Neural progenitor cell (in vitro differentiated cells): ENCODE measurements around the gene SMPDL3A. TPM values are rescaled to one million over a fixed set of nuclear protein-coding genes. Genes with fewer than 3 reads are reported as not detected.

ENCODE experiments used
- DNase-seq: peaks from one replicate; pipeline ENCODE4 v3.0.0-alpha.2; 2016; ENCODE audit warnings: low spot score
- H2AFZ ChIP-seq: fragments of 200-600 bp; sonication (generic); replicated peaks from 2 replicates; pipeline ENCODE4 v1.6.1; 2016; ENCODE audit warnings: antibody characterized with exemption
- H3F3A ChIP-seq: fragments of 200-600 bp; sonication (generic); 2 replicates; pipeline ENCODE4 v1.6.1; 2016; ENCODE audit warnings: antibody characterized with exemption, low read depth
- H3K27ac ChIP-seq: fragments of 200-600 bp; sonication (generic); 2 replicates; pipeline ENCODE4 v1.5.1; 2016; ENCODE audit warnings: mild to moderate bottlenecking
- H3K27me3 ChIP-seq: fragments of 200-600 bp; sonication (generic); 2 replicates; pipeline ENCODE4 v1.6.1; 2016; ENCODE audit warnings: mild to moderate bottlenecking, moderate library complexity
- H3K36me3 ChIP-seq: fragments of 200-600 bp; sonication (generic); 2 replicates; pipeline ENCODE4 v1.5.1; 2016
- H3K4me1 ChIP-seq: fragments of 200-600 bp; sonication (generic); 2 replicates; pipeline ENCODE4 v1.6.1; 2016; ENCODE audit warnings: mixed run types
- H3K4me2 ChIP-seq: fragments of 200-600 bp; sonication (generic); 2 replicates; pipeline ENCODE4 v1.6.1; 2016
- H3K4me3 ChIP-seq: fragments of 200-600 bp; sonication (generic); 2 replicates; pipeline ENCODE4 v1.5.1; 2016
- H3K79me2 ChIP-seq: fragments of 200-600 bp; sonication (generic); 2 replicates; pipeline ENCODE4 v1.6.1; 2016; ENCODE audit warnings: low read depth
- H3K9ac ChIP-seq: fragments of 200-600 bp; sonication (generic); 2 replicates; pipeline ENCODE4 v1.6.1; 2016
- H3K9me3 ChIP-seq: fragments of 200-600 bp; sonication (generic); 2 replicates; pipeline ENCODE4 v1.5.1; 2016; ENCODE audit warnings: low read depth
- H4K20me1 ChIP-seq: fragments of 200-600 bp; sonication (generic); 2 replicates; pipeline ENCODE4 v1.6.1; 2016; ENCODE audit warnings: low read depth
- H3K27ac Mint-ChIP-seq: 3 replicates; pipeline ENCODE4 v1.8.0; 2021; ENCODE audit warnings: mixed read lengths
- H3K27me3 Mint-ChIP-seq: 2 replicates; pipeline ENCODE4 v1.8.0; 2022; ENCODE audit warnings: low read depth, mild to moderate bottlenecking, inconsistent platforms, moderate library complexity, mixed read lengths; ENCODE audit not compliant: insufficient read depth
- H3K36me3 Mint-ChIP-seq: 3 replicates; pipeline ENCODE4 v1.8.0; 2021; ENCODE audit warnings: mixed read lengths
- H3K4me1 Mint-ChIP-seq: 3 replicates; pipeline ENCODE4 v1.8.0; 2021; ENCODE audit warnings: mixed read lengths
- H3K4me3 Mint-ChIP-seq: 3 replicates; pipeline ENCODE4 v1.8.0; 2021; ENCODE audit warnings: mild to moderate bottlenecking, moderate library complexity, mixed read lengths
- H3K9me3 Mint-ChIP-seq: 3 replicates; pipeline ENCODE4 v1.8.0; 2020; ENCODE audit warnings: mixed read lengths
- CTCF ChIP-seq: fragments of 200-600 bp; sonication (generic); IDR thresholded peaks from 2 replicates; pipeline ENCODE4 v1.5.1; 2017; ENCODE audit warnings: antibody characterized with exemption, mild to moderate bottlenecking
- EZH2 ChIP-seq: fragments of 200-600 bp; sonication (generic); IDR thresholded peaks from 2 replicates; pipeline ENCODE4 v1.6.1; 2017; ENCODE audit warnings: antibody characterized with exemption, mild to moderate bottlenecking, moderate library complexity
- EZH2phosphoT487 ChIP-seq: fragments of 200-600 bp; sonication (generic); IDR thresholded peaks from 2 replicates; pipeline ENCODE4 v1.6.1; 2017; ENCODE audit warnings: antibody characterized with exemption
- total RNA-seq: library from RNA; depleted of rRNA; stranded (reverse); fragments of >200 nt; gene quantifications from 2 replicates; pipeline ENCODE4 v1.2.3, GENCODE V29; 2015; ENCODE audit warnings: low replicate concordance

SMPDL3A gene
- total RNA-seq, 1 donor from 2014 or later, result 2.0 TPM

DNA sequence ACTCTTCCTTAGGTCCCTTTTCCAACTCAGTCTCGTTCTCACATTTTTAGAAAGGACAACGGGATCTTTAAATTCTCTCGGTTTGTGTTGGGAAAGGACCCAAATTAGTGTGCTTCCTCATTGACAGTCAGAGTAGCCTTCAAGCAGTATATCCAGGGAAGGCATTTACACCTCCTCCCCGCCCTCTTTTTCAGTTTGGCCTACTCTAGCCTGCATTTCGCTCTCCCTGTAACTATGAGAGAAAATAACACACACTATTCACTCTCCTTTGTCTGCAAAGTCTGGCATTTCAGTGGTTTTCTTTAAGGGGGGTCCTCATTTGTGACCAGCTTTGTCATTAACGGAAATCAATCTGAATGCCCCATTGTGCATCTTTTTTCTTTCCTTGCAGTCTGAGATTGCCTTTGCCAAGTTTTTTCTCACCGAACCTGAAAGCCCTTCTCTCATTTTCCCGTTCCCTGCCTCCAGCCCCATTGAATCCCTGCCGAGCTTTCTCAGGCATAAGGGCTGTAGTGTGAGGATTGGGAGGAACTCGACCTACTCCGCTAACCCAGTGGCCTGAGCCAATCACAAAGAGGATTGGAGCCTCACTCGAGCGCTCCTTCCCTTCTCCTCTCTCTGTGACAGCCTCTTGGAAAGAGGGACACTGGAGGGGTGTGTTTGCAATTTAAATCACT, 9.9 kb upstream of the SMPDL3A start:
- Histone ChIP-seq H3K27me3 (no peaks in the 10 kb centered on the region), H3K4me1 (peaks cover 37% of the 10 kb centered on the region), H3K9me3 (no peaks in the 10 kb centered on the region), H3F3A (peaks cover 34% of the 10 kb centered on the region), H3K9ac (no peak overlapping the region), H4K20me1 (no peaks in the 10 kb centered on the region), H3K4me2 (peak overlapping the region; percentile 80), H3K4me3 (peak overlapping the region; percentile 31), H3K79me2 (no peaks in the 10 kb centered on the region), H3K27ac (peak overlapping the region; percentile 91), H2AFZ (peak overlapping the region; percentile 33), H3K36me3 (no peaks in the 10 kb centered on the region)
- Mint-ChIP-seq H3K27me3 (peaks cover 7% of the 10 kb centered on the region), H3K36me3 (no peaks in the 10 kb centered on the region), H3K4me3 (peak overlapping the region; percentile 87), H3K27ac (peak overlapping the region; percentile 98), H3K4me1 (peaks cover 40% of the 10 kb centered on the region), H3K9me3 (peaks cover 2% of the 10 kb centered on the region)
- peak; percentile 90 for DNase-seq
- no peak for TF ChIP-seq EZH2
- no peak for TF ChIP-seq CTCF
- no peak for TF ChIP-seq EZH2phosphoT487

DNA sequence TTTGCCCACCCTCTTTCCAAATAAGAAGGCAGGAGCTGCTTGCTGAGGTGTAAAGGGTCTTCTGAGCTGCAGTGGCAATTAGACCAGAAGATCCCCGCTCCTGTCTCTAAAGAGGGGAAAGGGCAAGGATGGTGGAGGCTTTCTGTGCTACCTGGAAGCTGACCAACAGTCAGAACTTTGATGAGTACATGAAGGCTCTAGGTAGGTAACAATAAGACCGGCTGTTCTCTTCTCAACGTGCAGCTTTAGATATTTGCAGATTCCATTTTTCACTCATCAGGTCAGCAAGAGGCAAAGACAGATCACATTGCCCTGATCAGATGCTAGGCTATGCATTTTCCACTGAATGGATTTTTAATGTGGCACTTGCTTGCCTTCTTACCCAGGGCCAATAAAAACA, 9.4 kb upstream of the SMPDL3A start, which contains the start of gene FABP7:
TSS of gene FABP7 (plus strand) at position 50 of the 400 bp plus-strand sequence. CDS start at position 129, 79 bp downstream.
- peaks cover 34% of the 10 kb centered on the region for H3F3A ChIP-seq
- H4K20me1 ChIP-seq, result no peaks in the 10 kb centered on the region
- peak within 1 kb of the TSS; percentile 80 for H3K4me2 ChIP-seq
- peak within 1 kb of the TSS; percentile 98 for H3K27ac Mint-ChIP-seq
- no peak within 1 kb of the TSS for H3K9ac ChIP-seq
- no peaks in the 10 kb centered on the region for H3K9me3 ChIP-seq
- H3K4me3 Mint-ChIP-seq, result peak within 1 kb of the TSS; percentile 87
- H3K36me3 ChIP-seq, result no peaks in the 10 kb centered on the region
- peak within 1 kb of the TSS; percentile 55 for H2AFZ ChIP-seq
- H3K27me3 ChIP-seq, result no peaks in the 10 kb centered on the region
- peaks cover 37% of the 10 kb centered on the region for H3K4me1 ChIP-seq
- H3K36me3 Mint-ChIP-seq, result no peaks in the 10 kb centered on the region
- peaks cover 2% of the 10 kb centered on the region for H3K9me3 Mint-ChIP-seq
- H3K79me2 ChIP-seq, result no peaks in the 10 kb centered on the region
- no peak for TF ChIP-seq EZH2phosphoT487
- TF ChIP-seq EZH2, result no peak
- no peak for TF ChIP-seq CTCF
- peak within 1 kb of the TSS; percentile 31 for H3K4me3 ChIP-seq
- peak within 1 kb of the TSS; percentile 91 for H3K27ac ChIP-seq
- DNase-seq, result no peak
- H3K27me3 Mint-ChIP-seq, result peaks cover 7% of the 10 kb centered on the region
- peaks cover 40% of the 10 kb centered on the region for H3K4me1 Mint-ChIP-seq

DNA sequence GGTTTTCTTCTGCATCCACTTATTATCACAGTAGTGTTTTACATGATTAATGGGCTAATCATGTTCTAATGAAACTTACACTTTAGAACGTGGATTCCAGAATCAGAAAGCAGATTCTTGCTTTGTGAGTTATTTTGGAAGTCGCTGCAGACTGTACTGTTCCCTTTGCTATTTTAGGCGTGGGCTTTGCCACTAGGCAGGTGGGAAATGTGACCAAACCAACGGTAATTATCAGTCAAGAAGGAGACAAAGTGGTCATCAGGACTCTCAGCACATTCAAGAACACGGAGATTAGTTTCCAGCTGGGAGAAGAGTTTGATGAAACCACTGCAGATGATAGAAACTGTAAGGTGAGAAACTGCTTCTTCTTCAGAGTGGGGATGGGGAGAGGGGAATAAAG, 8.9 kb upstream of the SMPDL3A start:
- peak overlapping the region; percentile 33 for H2AFZ ChIP-seq

More for the DNA sequence above, 8.9 kb upstream of the SMPDL3A start:
- H3K9ac ChIP-seq, result no peak overlapping the region
- peak overlapping the region; percentile 91 for H3K27ac ChIP-seq
- Mint-ChIP-seq H3K9me3 (peaks cover 2% of the 10 kb centered on the region), H3K27ac (peak overlapping the region; percentile 98), H3K27me3 (peaks cover 7% of the 10 kb centered on the region), H3K4me1 (peaks cover 40% of the 10 kb centered on the region), H3K36me3 (no peaks in the 10 kb centered on the region), H3K4me3 (peak overlapping the region; percentile 87)
- H3K9me3 ChIP-seq, result no peaks in the 10 kb centered on the region
- no peaks in the 10 kb centered on the region for H3K36me3 ChIP-seq
- H3K79me2 ChIP-seq, result no peaks in the 10 kb centered on the region
- peak overlapping the region; percentile 80 for H3K4me2 ChIP-seq
- H3K4me3 ChIP-seq, result peak overlapping the region; percentile 31
- no peak for DNase-seq
- H3F3A ChIP-seq, result peaks cover 34% of the 10 kb centered on the region
- no peaks in the 10 kb centered on the region for H3K27me3 ChIP-seq
- H4K20me1 ChIP-seq, result no peaks in the 10 kb centered on the region
- TF ChIP-seq EZH2phosphoT487 (no peak), CTCF (no peak), EZH2 (no peak)
- H3K4me1 ChIP-seq, result peaks cover 37% of the 10 kb centered on the region
